Neural cell (in vitro differentiated cells): Measurements from ENCODE around the gene PDE8A.
"Not testable (repeated sequence)": the region's sequence is repeated elsewhere in the genome, so short reads cannot be mapped to it uniquely, and the experiment has no call there.

Experiments used
- CTCF ChIP-seq: fragments of 450-650 bp; IDR thresholded peaks from 2 replicates; pipeline ENCODE4 v1.5.1; 2014; ENCODE audit warnings: antibody characterized with exemption, mild to moderate bottlenecking, moderate library complexity; ENCODE audit not compliant: poor library complexity, severe bottlenecking
- EP300 ChIP-seq: fragments of 450-650 bp; conservative IDR thresholded peaks from 2 replicates; pipeline ENCODE4 v1.6.1; 2014; ENCODE audit warnings: antibody characterized with exemption, mild to moderate bottlenecking, moderate library complexity; ENCODE audit not compliant: poor library complexity, severe bottlenecking
- EZH2 ChIP-seq: fragments of 200-600, 300-800 bp; shearing (Covaris generic), sonication (generic); IDR thresholded peaks from 2 replicates; pipeline ENCODE4 v1.6.1; 2014; ENCODE audit warnings: antibody characterized with exemption, low read length, borderline replicate concordance, mild to moderate bottlenecking; ENCODE audit not compliant: insufficient read depth, poor library complexity, severe bottlenecking
- POLR2AphosphoS5 ChIP-seq: IDR thresholded peaks from 2 replicates; pipeline ENCODE4 v1.6.1; 2012
- RAD21 ChIP-seq: fragments of 450-650 bp; conservative IDR thresholded peaks from 2 replicates; pipeline ENCODE4 v1.6.1; 2014; ENCODE audit warnings: antibody characterized with exemption, mild to moderate bottlenecking, moderate library complexity
- REST ChIP-seq: IDR thresholded peaks from 2 replicates; pipeline ENCODE4 v1.6.1; 2012; ENCODE audit warnings: borderline replicate concordance
- TAF1 ChIP-seq: IDR thresholded peaks from 2 replicates; pipeline ENCODE4 v1.6.1; 2012; ENCODE audit warnings: low read depth

GRCh38 chr15:84996714-84997113, 15.1 kb downstream of the PDE8A start:
- TF ChIP-seq CTCF, POLR2AphosphoS5, EZH2, RAD21, TAF1, EP300, REST: not testable (repeated sequence)
